ENCODE data around the gene EEF1AKMT2.

The EEF1AKMT2 gene

GRCh38 chr10:124727361-124727960 lies 64.2 kb downstream of the EEF1AKMT2 start:
- no peak for TF ChIP-seq CTCF (IDR thresholded peaks at IDR 0.05; ENCODE audit: insufficient read depth, low read length, missing control alignments)
- DNase-seq (ENCODE audit: low read depth, low spot score), result no peak
- CTCF ChIA-PET, result interaction anchor here (1.2 to 10.4 kb wide), 4 partner anchors 9 to 14 kb away, joined by 3 to 108 read pairs (median 4); no protein-coding TSS in a partner anchor
- POLR2A ChIA-PET, result no interaction called here
- no peak overlapping the region for H3K4me3 ChIP-seq (ENCODE audit: low read depth, low read length)

- ChIA-PET CTCF (interaction anchor here (1.3 to 10.4 kb wide), 3 partner anchors 9 to 15 kb away, joined by 3 to 108 read pairs (median 4); no protein-coding TSS in a partner anchor), POLR2A (no interaction called here)
- no peak for TF ChIP-seq CTCF (IDR thresholded peaks at IDR 0.05; ENCODE audit: insufficient read depth, low read length, missing control alignments)
- DNase-seq (ENCODE audit: low read depth, low spot score), result no peak
- no peak overlapping the region for H3K4me3 ChIP-seq (ENCODE audit: low read depth, low read length)
Observed at GRCh38 chr10:124725791-124726190, 65.9 kb downstream of the EEF1AKMT2 start.

- no peak overlapping the region for H3K4me3 ChIP-seq (ENCODE audit: low read depth, low read length)
- CTCF ChIA-PET, result interaction anchor here (1.0 to 10.4 kb wide), 4 partner anchors 8 to 29 kb away, joined by 3 to 108 read pairs (median 4); no protein-coding TSS in a partner anchor
- no peak for DNase-seq (ENCODE audit: low read depth, low spot score)
- POLR2A ChIA-PET, result interaction anchor here (0.6 kb wide), 1 partner anchor 265 kb away, joined by 3 read pairs; no protein-coding TSS in a partner anchor
- TF ChIP-seq CTCF (IDR thresholded peaks at IDR 0.05; ENCODE audit: insufficient read depth, low read length, missing control alignments), result no peak
Observed at GRCh38 chr10:124725171-124725631, 66.5 kb downstream of the EEF1AKMT2 start.

GRCh38 chr10:124724279-124725027 lies 67.2 kb downstream of the EEF1AKMT2 start:
- POLR2A ChIA-PET, result interaction anchor here (0.6 kb wide), 1 partner anchor 266 kb away, joined by 3 read pairs; no protein-coding TSS in a partner anchor
- no peak overlapping the region for H3K4me3 ChIP-seq (ENCODE audit: low read depth, low read length)
- CTCF ChIA-PET, result interaction anchor here (1.0 to 1.1 kb wide), 2 partner anchors 15 to 29 kb away, joined by 3 to 4 read pairs; no protein-coding TSS in a partner anchor
- DNase-seq (ENCODE audit: low read depth, low spot score), result no peak
- no peak for TF ChIP-seq CTCF (IDR thresholded peaks at IDR 0.05; ENCODE audit: insufficient read depth, low read length, missing control alignments)

- no peak for DNase-seq (ENCODE audit: low read depth, low spot score)
- CTCF ChIA-PET, result interaction anchor here (1.1 kb wide), 1 partner anchor 15 kb away, joined by 4 read pairs; no protein-coding TSS in a partner anchor
Observed at GRCh38 chr10:124723826-124724225, 67.9 kb downstream of the EEF1AKMT2 start.

More at GRCh38 chr10:124723826-124724225, 67.9 kb downstream of the EEF1AKMT2 start:
- no peak for TF ChIP-seq CTCF (IDR thresholded peaks at IDR 0.05; ENCODE audit: insufficient read depth, low read length, missing control alignments)
- no peak overlapping the region for H3K4me3 ChIP-seq (ENCODE audit: low read depth, low read length)
- POLR2A ChIA-PET, result no interaction called here

All from AG04449 (cell line).